ENCODE data around the gene CTDSPL.

DNA sequence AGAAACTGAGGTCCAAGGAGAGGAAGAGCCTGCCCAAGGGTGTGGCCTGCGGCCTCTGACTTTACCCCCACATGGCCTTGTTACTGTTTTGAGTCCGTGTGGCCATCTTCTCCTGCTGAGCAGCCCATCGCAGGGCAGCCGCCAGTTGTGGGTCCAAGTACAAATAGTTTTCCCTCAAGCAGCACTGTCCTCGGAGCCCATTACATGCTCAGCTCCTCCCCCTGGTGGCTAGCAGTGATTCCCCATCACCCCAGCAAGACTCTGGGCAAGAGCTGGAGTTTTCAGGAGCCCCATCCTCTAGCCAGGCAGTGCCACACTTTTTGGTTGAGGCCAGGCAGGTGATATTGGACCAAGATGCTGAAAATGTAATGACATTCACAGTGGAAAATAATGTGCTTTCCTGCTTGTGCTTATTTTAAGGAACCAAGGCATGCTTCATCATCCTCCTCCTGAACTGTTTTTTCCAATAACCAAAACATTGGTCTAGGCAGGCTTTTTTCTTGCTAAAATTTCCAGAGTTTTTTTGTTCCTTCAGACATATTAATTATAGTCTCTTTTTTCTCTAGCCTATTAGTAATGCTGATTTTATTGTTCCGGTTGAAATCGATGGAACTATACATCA, 105.7 kb downstream of the CTDSPL start:
- TF ChIP-seq ZNF8 (CRISPR knock-in tag; IDR thresholded peaks at IDR 0.05) (no peak), TCF4 (CRISPR knock-in tag; IDR thresholded peaks at IDR 0.05; ENCODE audit: borderline replicate concordance) (no peak)

Data from SK-N-SH treated with all-trans-retinoic acid at 6 μM for 48 hours (cell line).